SK-N-SH treated with all-trans-retinoic acid at 6 μM for 48 hours (cell line): ENCODE results near the gene GPNMB.
A peak's percentile ranks its signal among the peaks of the same experiment; 100 is the strongest.

Source experiments
- ATAC-seq: fragments of 200-7000 bp; cut with Tn5 transposase; 3 replicates; pipeline ENCODE4 v1.9.1; 2020; ENCODE audit warnings: mild to moderate bottlenecking, moderate library complexity
- ARNTL ChIP-seq: fragments of 450-650 bp; formaldehyde crosslinking; IDR thresholded peaks from 2 replicates; pipeline ENCODE4 v1.5.0; 2020; ENCODE audit warnings: low read depth, mild to moderate bottlenecking, moderate library complexity, borderline replicate concordance
- BACH2 ChIP-seq: fragments of 250-450 bp; sonication (Bioruptor Pico); IDR thresholded peaks from 2 replicates; pipeline ENCODE4 v1.9.0; 2021; ENCODE audit warnings: mild to moderate bottlenecking, borderline replicate concordance
- CREB5 ChIP-seq: fragments of 250-450 bp; sonication (Bioruptor Pico); IDR thresholded peaks from 2 replicates; pipeline ENCODE4 v1.5.1; 2020; ENCODE audit warnings: low read depth, mild to moderate bottlenecking, moderate library complexity
- CSRNP3 ChIP-seq: fragments of 250-450 bp; sonication (Bioruptor Pico); IDR thresholded peaks from 2 replicates; pipeline ENCODE4 v1.5.1; 2021; ENCODE audit warnings: mild to moderate bottlenecking, moderate library complexity
- ESRRG ChIP-seq: fragments of 250-450 bp; sonication (Bioruptor Pico); IDR thresholded peaks from 2 replicates; pipeline ENCODE4 v1.6.1; 2021; ENCODE audit warnings: mild to moderate bottlenecking
- GLIS3 ChIP-seq: fragments of 250-450 bp; sonication (Bioruptor Pico); IDR thresholded peaks from 2 replicates; pipeline ENCODE4 v1.5.0; 2020; ENCODE audit warnings: mild to moderate bottlenecking, moderate library complexity
- ISL1 ChIP-seq: fragments of 250-450 bp; sonication (Bioruptor Pico); IDR thresholded peaks from 2 replicates; pipeline ENCODE4 v2.1.2; 2022; ENCODE audit warnings: mild to moderate bottlenecking, moderate library complexity
- OSR1 ChIP-seq: fragments of 250-450 bp; sonication (Bioruptor Pico); IDR thresholded peaks from 2 replicates; pipeline ENCODE4 v1.8.0; 2022; ENCODE audit warnings: moderate library complexity, mild to moderate bottlenecking, inconsistent platforms
- POU6F1 ChIP-seq: fragments of 250-450 bp; sonication (Bioruptor Pico); IDR thresholded peaks from 2 replicates; pipeline ENCODE4 v1.8.0; 2021; ENCODE audit warnings: low read depth, mild to moderate bottlenecking, moderate library complexity, borderline replicate concordance
- PPARA ChIP-seq: fragments of 250-450 bp; sonication (Bioruptor Pico); IDR thresholded peaks from 2 replicates; pipeline ENCODE4 v1.5.0; 2020; ENCODE audit warnings: mild to moderate bottlenecking, borderline replicate concordance
- RARB ChIP-seq: fragments of 250-450 bp; sonication (Bioruptor Pico); IDR thresholded peaks from 2 replicates; pipeline ENCODE4 v1.8.0; 2021; ENCODE audit warnings: mild to moderate bottlenecking, moderate library complexity
- SNAI2 ChIP-seq: fragments of 250-450 bp; sonication (Bioruptor Pico); IDR thresholded peaks from 2 replicates; pipeline ENCODE4 v1.5.0; 2020; ENCODE audit warnings: mild to moderate bottlenecking, moderate library complexity
- TCF4 ChIP-seq: fragments of 250-450 bp; sonication (Bioruptor Pico); IDR thresholded peaks from 2 replicates; pipeline ENCODE4 v1.8.0; 2021; ENCODE audit warnings: mild to moderate bottlenecking, moderate library complexity, borderline replicate concordance
- TSHZ2 ChIP-seq: fragments of 250-450 bp; sonication (Bioruptor Pico); IDR thresholded peaks from 2 replicates; pipeline ENCODE4 v1.5.0; 2020; ENCODE audit warnings: mild to moderate bottlenecking, moderate library complexity
- ZC3H10 ChIP-seq: fragments of 250-450 bp; sonication (Bioruptor Pico); IDR thresholded peaks from 2 replicates; pipeline ENCODE4 v1.5.1; 2021; ENCODE audit warnings: mild to moderate bottlenecking, moderate library complexity
- ZFP3 ChIP-seq: fragments of 250-450 bp; sonication (Bioruptor Pico); IDR thresholded peaks from 2 replicates; pipeline ENCODE4 v1.5.0; 2020; ENCODE audit warnings: mild to moderate bottlenecking, moderate library complexity
- ZFP30 ChIP-seq: fragments of 450-650 bp; formaldehyde crosslinking; IDR thresholded peaks from 2 replicates; pipeline ENCODE4 v1.5.0; 2022; ENCODE audit warnings: mild to moderate bottlenecking, moderate library complexity
- ZNF70 ChIP-seq: fragments of 450-650 bp; formaldehyde crosslinking; IDR thresholded peaks from 2 replicates; pipeline ENCODE4 v1.5.0; 2020; ENCODE audit warnings: mild to moderate bottlenecking, moderate library complexity
- ZNF8 ChIP-seq: fragments of 450-650 bp; formaldehyde crosslinking; IDR thresholded peaks from 2 replicates; pipeline ENCODE4 v1.5.0; 2020; ENCODE audit warnings: mild to moderate bottlenecking, moderate library complexity

GPNMB gene

GRCh38 chr7:23232966-23233365 is 13.6 kb upstream of the GPNMB start:
- TF ChIP-seq ESRRG (CRISPR knock-in tag) = no peak
- TF ChIP-seq RARB (CRISPR knock-in tag) = no peak
- no peak for TF ChIP-seq TSHZ2 (CRISPR knock-in tag)
- TF ChIP-seq ZNF70 (CRISPR knock-in tag) = no peak
- ATAC-seq = no peak

GRCh38 chr7:23234569-23235296 is 11.8 kb upstream of the GPNMB start:
- peak; percentile 79 for ATAC-seq
- TF ChIP-seq ESRRG (CRISPR knock-in tag) (no peak), ARNTL (CRISPR knock-in tag) (no peak), TCF4 (CRISPR knock-in tag) (no peak), CREB5 (CRISPR knock-in tag) (no peak), POU6F1 (CRISPR knock-in tag) (no peak), ZNF70 (CRISPR knock-in tag) (no peak), OSR1 (CRISPR knock-in tag) (no peak), RARB (CRISPR knock-in tag) (no peak), ZFP3 (CRISPR knock-in tag) (no peak), CSRNP3 (no peak), PPARA (CRISPR knock-in tag) (no peak), GLIS3 (CRISPR knock-in tag) (no peak), BACH2 (no peak), SNAI2 (no peak), ZFP30 (no peak), TSHZ2 (CRISPR knock-in tag) (no peak), ZNF8 (no peak)
- TF ChIP-seq, all 23 proteins: peak for 0

GRCh38 chr7:23235813-23236221 is 10.8 kb upstream of the GPNMB start:
- TF ChIP-seq SNAI2 (no peak), ISL1 (CRISPR knock-in tag) (peak; percentile 66), ZC3H10 (no peak)
- peak; percentile 56 for ATAC-seq
